Measurements from ENCODE around the gene ODR4. TPM values are rescaled to one million over a fixed set of nuclear protein-coding genes. Genes with fewer than 3 reads are reported as not detected.

ODR4 gene
- polyA plus RNA-seq, 1 donor (not counting 4 experiments of a cell fraction or from before 2014, with no cell fraction given): 20.0 TPM

DNA sequence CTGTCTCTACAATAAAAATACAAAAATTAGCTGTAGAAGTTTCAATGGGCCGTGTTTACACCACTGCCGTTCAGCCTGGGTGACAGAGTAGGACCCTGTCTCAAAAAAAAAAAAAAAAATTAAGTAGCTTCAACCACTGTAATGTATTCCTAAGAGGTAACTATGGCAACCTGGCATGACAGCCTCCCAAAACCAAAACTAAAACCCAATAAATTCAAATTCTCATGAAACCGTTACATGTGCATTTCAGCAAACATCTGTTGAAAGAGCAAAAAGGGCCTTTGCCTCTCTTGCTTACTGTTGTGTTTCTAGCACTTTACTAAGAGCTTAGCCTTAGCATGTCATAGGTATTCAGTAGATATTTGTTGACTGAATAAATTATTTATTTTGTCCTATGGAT lies 33.5 kb downstream of the ODR4 start:
- dilution Hi-C loops (cut with MboI; ENCODE audit: extremely low pct_ligation_motif_present, low sequenced_read_pairs): no loop called here
- Histone ChIP-seq H3K4me1 (ENCODE audit: control insufficient read depth, extremely low read depth, insufficient read depth, low read length) (no peaks in the 10 kb centered on the region), H3K9ac (ENCODE audit: control insufficient read depth, extremely low read depth, insufficient read depth, low read length) (no peak overlapping the region), H2AFZ (ENCODE audit: control insufficient read depth, low read length) (no peak overlapping the region), H3K27me3 (ENCODE audit: control insufficient read depth, extremely low read depth, insufficient read depth, low read length) (no peaks in the 10 kb centered on the region), H3K4me3 (ENCODE audit: control insufficient read depth in 2 of 3, extremely low read depth in 1 of 3, insufficient read depth in 2 of 3, low read depth in 1 of 3, low read length in 3 of 3) (no peak overlapping the region), H3K27ac (ENCODE audit: control insufficient read depth, insufficient read depth, low read length) (no peak overlapping the region), H3K4me2 (ENCODE audit: control insufficient read depth, extremely low read depth, insufficient read depth, low read depth, low read length) (no peak overlapping the region), H4K20me1 (ENCODE audit: control insufficient read depth, extremely low read depth, insufficient read depth, low read length) (no peaks in the 10 kb centered on the region), H3K36me3 (ENCODE audit: control insufficient read depth in 2 of 2, extremely low read depth in 1 of 2, insufficient read depth in 2 of 2, low read length in 2 of 2) (peaks cover 4 to 13% of the 10 kb centered on the region in 2 experiments), H3K9me1 (ENCODE audit: control insufficient read depth, extremely low read depth, insufficient read depth, low read length) (no peaks in the 10 kb centered on the region), H3K79me2 (ENCODE audit: control insufficient read depth, insufficient read depth, low read length) (no peaks in the 10 kb centered on the region), H3K9me3 (ENCODE audit: control insufficient read depth, low read depth, low read length) (no peaks in the 10 kb centered on the region)
- no peak for DNase-seq (ENCODE audit: low read depth, low spot score)
- TF ChIP-seq EZH2 (IDR thresholded peaks at IDR 0.05; ENCODE audit: low read length): no peak
- TF ChIP-seq, protein P1, sequence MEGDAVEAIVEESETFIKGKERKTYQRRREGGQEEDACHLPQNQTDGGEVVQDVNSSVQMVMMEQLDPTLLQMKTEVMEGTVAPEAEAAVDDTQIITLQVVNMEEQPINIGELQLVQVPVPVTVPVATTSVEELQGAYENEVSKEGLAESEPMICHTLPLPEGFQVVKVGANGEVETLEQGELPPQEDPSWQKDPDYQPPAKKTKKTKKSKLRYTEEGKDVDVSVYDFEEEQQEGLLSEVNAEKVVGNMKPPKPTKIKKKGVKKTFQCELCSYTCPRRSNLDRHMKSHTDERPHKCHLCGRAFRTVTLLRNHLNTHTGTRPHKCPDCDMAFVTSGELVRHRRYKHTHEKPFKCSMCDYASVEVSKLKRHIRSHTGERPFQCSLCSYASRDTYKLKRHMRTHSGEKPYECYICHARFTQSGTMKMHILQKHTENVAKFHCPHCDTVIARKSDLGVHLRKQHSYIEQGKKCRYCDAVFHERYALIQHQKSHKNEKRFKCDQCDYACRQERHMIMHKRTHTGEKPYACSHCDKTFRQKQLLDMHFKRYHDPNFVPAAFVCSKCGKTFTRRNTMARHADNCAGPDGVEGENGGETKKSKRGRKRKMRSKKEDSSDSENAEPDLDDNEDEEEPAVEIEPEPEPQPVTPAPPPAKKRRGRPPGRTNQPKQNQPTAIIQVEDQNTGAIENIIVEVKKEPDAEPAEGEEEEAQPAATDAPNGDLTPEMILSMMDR (optimal IDR thresholded peaks at IDR 0.05 in 1 of 3, IDR thresholded peaks at IDR 0.05 in 1 of 3, conservative IDR thresholded peaks at IDR 0.05 in 1 of 3; ENCODE audit: extremely low read depth in 1 of 3, insufficient read depth in 2 of 3, low read length in 3 of 3): no peak
- no peak for FAIRE-seq

- Histone ChIP-seq H3K4me3 (ENCODE audit: control insufficient read depth in 2 of 3, extremely low read depth in 1 of 3, insufficient read depth in 2 of 3, low read depth in 1 of 3, low read length in 3 of 3) (no peak overlapping the region), H3K4me2 (ENCODE audit: control insufficient read depth, extremely low read depth, insufficient read depth, low read depth, low read length) (no peak overlapping the region), H3K27me3 (ENCODE audit: control insufficient read depth, extremely low read depth, insufficient read depth, low read length) (no peaks in the 10 kb centered on the region), H3K9me3 (ENCODE audit: control insufficient read depth, low read depth, low read length) (no peaks in the 10 kb centered on the region), H3K27ac (ENCODE audit: control insufficient read depth, insufficient read depth, low read length) (no peak overlapping the region), H3K36me3 (ENCODE audit: control insufficient read depth in 2 of 2, extremely low read depth in 1 of 2, insufficient read depth in 2 of 2, low read length in 2 of 2) (peaks cover 3 to 14% of the 10 kb centered on the region in 2 experiments), H3K79me2 (ENCODE audit: control insufficient read depth, insufficient read depth, low read length) (no peaks in the 10 kb centered on the region), H4K20me1 (ENCODE audit: control insufficient read depth, extremely low read depth, insufficient read depth, low read length) (no peaks in the 10 kb centered on the region), H3K9me1 (ENCODE audit: control insufficient read depth, extremely low read depth, insufficient read depth, low read length) (no peaks in the 10 kb centered on the region), H2AFZ (ENCODE audit: control insufficient read depth, low read length) (no peak overlapping the region), H3K4me1 (ENCODE audit: control insufficient read depth, extremely low read depth, insufficient read depth, low read length) (no peaks in the 10 kb centered on the region), H3K9ac (ENCODE audit: control insufficient read depth, extremely low read depth, insufficient read depth, low read length) (no peak overlapping the region)
- DNase-seq (ENCODE audit: low read depth, low spot score): no peak
- no peak for TF ChIP-seq EZH2 (IDR thresholded peaks at IDR 0.05; ENCODE audit: low read length)
- no peak for FAIRE-seq
- dilution Hi-C loops (cut with MboI; ENCODE audit: extremely low pct_ligation_motif_present, low sequenced_read_pairs): no loop called here
Measured at GRCh38 chr1:186413319-186413718, 37.7 kb downstream of the ODR4 start.

DNA sequence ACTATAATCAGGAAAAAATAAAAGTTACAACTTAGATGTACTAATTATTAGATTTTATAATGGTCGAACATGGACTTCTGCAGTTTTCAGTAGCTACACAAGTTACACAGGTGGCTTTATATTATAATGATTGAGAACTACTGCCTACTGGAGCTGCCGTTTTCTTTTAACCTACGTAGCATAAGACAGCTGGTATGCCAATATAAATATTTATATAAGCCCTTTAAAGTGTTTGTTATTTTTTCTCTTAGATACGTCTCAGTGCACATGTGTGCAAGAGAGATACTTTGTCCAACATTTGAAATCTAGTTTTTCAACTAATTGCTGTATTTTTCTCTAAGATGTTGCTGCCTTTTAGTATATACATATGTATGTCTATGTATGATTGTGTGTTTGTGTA lies 42.9 kb downstream of the ODR4 start:
- H3K27ac ChIP-seq (ENCODE audit: control insufficient read depth, insufficient read depth, low read length): no peak overlapping the region
- no peaks in the 10 kb centered on the region for H3K4me1 ChIP-seq (ENCODE audit: control insufficient read depth, extremely low read depth, insufficient read depth, low read length)
- H3K27me3 ChIP-seq (ENCODE audit: control insufficient read depth, extremely low read depth, insufficient read depth, low read length): no peaks in the 10 kb centered on the region
- H3K79me2 ChIP-seq (ENCODE audit: control insufficient read depth, insufficient read depth, low read length): no peaks in the 10 kb centered on the region
- H2AFZ ChIP-seq (ENCODE audit: control insufficient read depth, low read length): no peak overlapping the region
- TF ChIP-seq, protein P1 (optimal IDR thresholded peaks at IDR 0.05 in 1 of 3, IDR thresholded peaks at IDR 0.05 in 1 of 3, conservative IDR thresholded peaks at IDR 0.05 in 1 of 3; ENCODE audit: extremely low read depth in 1 of 3, insufficient read depth in 2 of 3, low read length in 3 of 3): no peak
- TF ChIP-seq EZH2 (IDR thresholded peaks at IDR 0.05; ENCODE audit: low read length): no peak
- H3K9ac ChIP-seq (ENCODE audit: control insufficient read depth, extremely low read depth, insufficient read depth, low read length): no peak overlapping the region
- no peaks in the 10 kb centered on the region for H3K9me3 ChIP-seq (ENCODE audit: control insufficient read depth, low read depth, low read length)
- DNase-seq (ENCODE audit: low read depth, low spot score) (no peak), FAIRE-seq (no peak)
- no peak overlapping the region for H3K4me2 ChIP-seq (ENCODE audit: control insufficient read depth, extremely low read depth, insufficient read depth, low read depth, low read length)
- peaks cover 3 to 14% of the 10 kb centered on the region in 2 experiments for H3K36me3 ChIP-seq (ENCODE audit: control insufficient read depth in 2 of 2, extremely low read depth in 1 of 2, insufficient read depth in 2 of 2, low read length in 2 of 2)
- H3K4me3 ChIP-seq (ENCODE audit: control insufficient read depth in 2 of 3, extremely low read depth in 1 of 3, insufficient read depth in 2 of 3, low read depth in 1 of 3, low read length in 3 of 3): no peak overlapping the region
- dilution Hi-C loops (cut with MboI; ENCODE audit: extremely low pct_ligation_motif_present, low sequenced_read_pairs): no loop called here
- H4K20me1 ChIP-seq (ENCODE audit: control insufficient read depth, extremely low read depth, insufficient read depth, low read length): no peaks in the 10 kb centered on the region
- no peaks in the 10 kb centered on the region for H3K9me1 ChIP-seq (ENCODE audit: control insufficient read depth, extremely low read depth, insufficient read depth, low read length)
